CD8-positive, alpha-beta memory T cell (primary cell): ENCODE results near the gene RNF4. TPM values are rescaled to one million over a fixed set of nuclear protein-coding genes. Genes with fewer than 3 reads are reported as not detected.

Experiments used
- CTCF ChIA-PET: fragments of 350-600 bp; sonication (Branson Sonifier 250); formaldehyde crosslinking; loops from one replicate; lab custom pipeline; 2021; ENCODE audit warnings: antibody characterized with exemption; lab: Charles Lee
- POLR2A ChIA-PET: fragments of 350-600 bp; sonication (Branson Sonifier 250); formaldehyde crosslinking; loops from one replicate; lab custom pipeline; 2021; ENCODE audit warnings: antibody characterized with exemption; lab: Charles Lee
- DNase-seq, 5 donors: peaks; one replicate each; pipeline versions ENCODE4 v3.0.0 to v3.0.0-alpha.2; 2020 to 2022; ENCODE audit warnings: mixed read lengths in 1 of 5
- H3K27ac ChIP-seq: one replicate; pipeline ENCODE4 v1.7.0; 2013; ENCODE audit warnings: low read depth, mild to moderate bottlenecking, low read length, moderate library complexity
- H3K27me3 ChIP-seq: 2 replicates; pipeline ENCODE4 v1.7.0; 2013; ENCODE audit warnings: low read length, mild to moderate bottlenecking; ENCODE audit not compliant: insufficient read depth, poor library complexity, severe bottlenecking
- H3K36me3 ChIP-seq: 2 replicates; pipeline ENCODE4 v1.7.0; 2013; ENCODE audit warnings: mild to moderate bottlenecking, low read length, moderate library complexity; ENCODE audit not compliant: insufficient read depth
- H3K4me1 ChIP-seq: 2 replicates; pipeline ENCODE4 v1.7.0; 2013; ENCODE audit warnings: mild to moderate bottlenecking, low read length, moderate library complexity; ENCODE audit not compliant: insufficient read depth
- H3K4me3 ChIP-seq: 2 replicates; pipeline ENCODE4 v1.7.0; 2013; ENCODE audit warnings: mild to moderate bottlenecking, low read length
- H3K9me3 ChIP-seq: 2 replicates; pipeline ENCODE4 v1.7.0; 2013; ENCODE audit warnings: mild to moderate bottlenecking, low read length
- H3K27ac Mint-ChIP-seq, 8 donors: one replicate each; pipeline ENCODE4 v1.8.0; 2020 to 2021; ENCODE audit warnings: mixed read lengths in 8 of 8, mild to moderate bottlenecking in 6 of 8, inconsistent platforms in 3 of 8, moderate library complexity in 3 of 8
- H3K27me3 Mint-ChIP-seq, 2 donors: one replicate each; pipeline ENCODE4 v1.8.0; 2020 to 2021; ENCODE audit warnings: mixed read lengths in 2 of 2, mild to moderate bottlenecking in 1 of 2, moderate library complexity in 1 of 2
- H3K36me3 Mint-ChIP-seq, 3 donors: one replicate each; pipeline ENCODE4 v1.8.0; 2020 to 2021; ENCODE audit warnings: mixed read lengths in 3 of 3, inconsistent platforms in 1 of 3, mild to moderate bottlenecking in 1 of 3
- H3K4me1 Mint-ChIP-seq, 3 donors: one replicate each; pipeline ENCODE4 v1.8.0; 2020 to 2021; ENCODE audit warnings: mixed read lengths in 3 of 3, inconsistent platforms in 1 of 3, mild to moderate bottlenecking in 1 of 3
- H3K4me3 Mint-ChIP-seq, 7 donors: one replicate each; pipeline ENCODE4 v1.8.0; 2020 to 2021; ENCODE audit warnings: mixed read lengths in 7 of 7, mild to moderate bottlenecking in 6 of 7, moderate library complexity in 4 of 7, inconsistent platforms in 2 of 7
- H3K9me3 Mint-ChIP-seq, 5 donors: one replicate each; pipeline ENCODE4 v1.8.0; 2020 to 2022; ENCODE audit warnings: mixed read lengths in 5 of 5, mild to moderate bottlenecking in 3 of 5, moderate library complexity in 2 of 5, inconsistent platforms in 1 of 5
- polyA plus RNA-seq: library from polyadenylated mRNA; unstranded; fragments of 300-500 nt; fragmentation: Illumina TruSeq; gene quantifications from one replicate; pipeline ENCODE4 v1.2.3, GENCODE V29; 2021
- total RNA-seq, 2 experiments: library from RNA; stranded (reverse); gene quantifications; one replicate each; pipeline ENCODE4 v1.2.3, GENCODE V29; 2021

Gene RNF4
- total and polyA plus RNA-seq, 3 experiments from 2014 or later = 94.8 to 98.1 (median 95.4) TPM

GRCh38 chr4:2446656-2447564, 22.0 kb upstream of the RNF4 start:
- Histone ChIP-seq H3K4me3 (no peak overlapping the region), H3K27me3 (no peaks in the 10 kb centered on the region), H3K27ac (no peak overlapping the region), H3K36me3 (no peaks in the 10 kb centered on the region), H3K4me1 (no peaks in the 10 kb centered on the region), H3K9me3 (no peaks in the 10 kb centered on the region)
- Mint-ChIP-seq H3K36me3 (no peaks in the 10 kb centered on the region), H3K4me1 (no peaks in the 10 kb centered on the region), H3K27me3 (no peaks in the 10 kb centered on the region), H3K9me3 (no peaks in the 10 kb centered on the region), H3K4me3 (no peak overlapping the region), H3K27ac (no peak overlapping the region)
- no peak for DNase-seq
- ChIA-PET POLR2A (no interaction called here), CTCF (no interaction called here)

GRCh38 chr4:2448589-2448988, 20.3 kb upstream of the RNF4 start:
- no peaks in the 10 kb centered on the region for H3K36me3 Mint-ChIP-seq
- Histone ChIP-seq H3K4me1 (no peaks in the 10 kb centered on the region), H3K27me3 (no peaks in the 10 kb centered on the region), H3K9me3 (no peaks in the 10 kb centered on the region), H3K4me3 (no peak overlapping the region), H3K27ac (no peak overlapping the region), H3K36me3 (no peaks in the 10 kb centered on the region)
- H3K9me3 Mint-ChIP-seq = no peaks in the 10 kb centered on the region
- no peak for DNase-seq
- ChIA-PET CTCF (interaction anchor here (1.5 kb wide), 1 partner anchor 10 kb away, joined by 4 read pairs; no protein-coding TSS in a partner anchor), POLR2A (no interaction called here)
- H3K4me3 Mint-ChIP-seq = no peak overlapping the region
- no peaks in the 10 kb centered on the region for H3K4me1 Mint-ChIP-seq
- H3K27me3 Mint-ChIP-seq = no peaks in the 10 kb centered on the region
- H3K27ac Mint-ChIP-seq = no peak overlapping the region

- Mint-ChIP-seq H3K9me3 (no peaks in the 10 kb centered on the region), H3K27ac (no peak overlapping the region), H3K36me3 (no peaks in the 10 kb centered on the region), H3K4me3 (no peak overlapping the region), H3K27me3 (no peaks in the 10 kb centered on the region), H3K4me1 (no peaks in the 10 kb centered on the region)
- no peaks in the 10 kb centered on the region for H3K27me3 ChIP-seq
- H3K36me3 ChIP-seq = no peaks in the 10 kb centered on the region
- no peaks in the 10 kb centered on the region for H3K9me3 ChIP-seq
- POLR2A ChIA-PET = no interaction called here
- CTCF ChIA-PET = interaction anchor here (1.5 kb wide), 1 partner anchor 10 kb away, joined by 4 read pairs; no protein-coding TSS in a partner anchor
- no peak overlapping the region for H3K4me3 ChIP-seq
- no peak for DNase-seq
- H3K27ac ChIP-seq = no peak overlapping the region
- no peaks in the 10 kb centered on the region for H3K4me1 ChIP-seq
Observed at GRCh38 chr4:2449051-2449450, 19.9 kb upstream of the RNF4 start.

- H3K36me3 ChIP-seq = no peaks in the 10 kb centered on the region
- H3K36me3 Mint-ChIP-seq = no peaks in the 10 kb centered on the region
- no peaks in the 10 kb centered on the region for H3K27me3 Mint-ChIP-seq
- H3K27me3 ChIP-seq = no peaks in the 10 kb centered on the region
- DNase-seq = no peak
- no peak overlapping the region for H3K4me3 Mint-ChIP-seq
- POLR2A ChIA-PET = interaction anchor here (0.6 kb wide), 1 partner anchor 124 kb away, joined by 8 read pairs; no protein-coding TSS in a partner anchor
- no peaks in the 10 kb centered on the region for H3K4me1 ChIP-seq
- H3K27ac Mint-ChIP-seq = no peak overlapping the region
- no peak overlapping the region for H3K27ac ChIP-seq
- no peaks in the 10 kb centered on the region for H3K4me1 Mint-ChIP-seq
- H3K9me3 Mint-ChIP-seq = no peaks in the 10 kb centered on the region
- CTCF ChIA-PET = interaction anchor here (1.5 to 2.3 kb wide), 2 partner anchors 9 to 12 kb away, joined by 4 to 8 read pairs; no protein-coding TSS in a partner anchor
- H3K9me3 ChIP-seq = no peaks in the 10 kb centered on the region
- H3K4me3 ChIP-seq = no peak overlapping the region
Observed at GRCh38 chr4:2449511-2450392, 19.2 kb upstream of the RNF4 start.

GRCh38 chr4:2450394-2451035, 18.4 kb upstream of the RNF4 start:
- H3K4me3 Mint-ChIP-seq = no peak overlapping the region
- H3K27ac Mint-ChIP-seq = no peak overlapping the region
- H3K4me1 ChIP-seq = no peaks in the 10 kb centered on the region
- POLR2A ChIA-PET = no interaction called here
- H3K27me3 Mint-ChIP-seq = no peaks in the 10 kb centered on the region
- no peak overlapping the region for H3K27ac ChIP-seq
- no peaks in the 10 kb centered on the region for H3K36me3 ChIP-seq
- no peaks in the 10 kb centered on the region for H3K36me3 Mint-ChIP-seq
- no peaks in the 10 kb centered on the region for H3K9me3 Mint-ChIP-seq
- no peak for DNase-seq
- no peaks in the 10 kb centered on the region for H3K27me3 ChIP-seq
- H3K4me3 ChIP-seq = no peak overlapping the region
- H3K4me1 Mint-ChIP-seq = no peaks in the 10 kb centered on the region
- CTCF ChIA-PET = interaction anchor here (1.5 to 2.3 kb wide), 2 partner anchors 9 to 12 kb away, joined by 4 to 8 read pairs; no protein-coding TSS in a partner anchor
- H3K9me3 ChIP-seq = no peaks in the 10 kb centered on the region

GRCh38 chr4:2451036-2451520, 17.8 kb upstream of the RNF4 start:
- ChIA-PET POLR2A (no interaction called here), CTCF (interaction anchor here (2.3 kb wide), 1 partner anchor 11 kb away, joined by 8 read pairs; no protein-coding TSS in a partner anchor)
- Histone ChIP-seq H3K36me3 (no peaks in the 10 kb centered on the region), H3K27ac (no peak overlapping the region), H3K9me3 (no peaks in the 10 kb centered on the region), H3K27me3 (no peaks in the 10 kb centered on the region), H3K4me1 (no peaks in the 10 kb centered on the region), H3K4me3 (no peak overlapping the region)
- peak overlapping the region in 1 of 8 donors; percentile 15 for H3K27ac Mint-ChIP-seq
- H3K4me3 Mint-ChIP-seq = no peak overlapping the region
- no peaks in the 10 kb centered on the region for H3K36me3 Mint-ChIP-seq
- no peaks in the 10 kb centered on the region for H3K27me3 Mint-ChIP-seq
- no peaks in the 10 kb centered on the region for H3K4me1 Mint-ChIP-seq
- DNase-seq = no peak
- no peaks in the 10 kb centered on the region for H3K9me3 Mint-ChIP-seq

- no peaks in the 10 kb centered on the region for H3K36me3 Mint-ChIP-seq
- POLR2A ChIA-PET = no interaction called here
- Histone ChIP-seq H3K27ac (no peak overlapping the region), H3K4me1 (no peaks in the 10 kb centered on the region), H3K4me3 (no peak overlapping the region), H3K27me3 (no peaks in the 10 kb centered on the region), H3K9me3 (no peaks in the 10 kb centered on the region), H3K36me3 (no peaks in the 10 kb centered on the region)
- peak overlapping the region in 1 of 8 donors; percentile 40 for H3K27ac Mint-ChIP-seq
- H3K4me1 Mint-ChIP-seq = no peaks in the 10 kb centered on the region
- CTCF ChIA-PET = interaction anchor here (2.3 kb wide), 1 partner anchor 10 kb away, joined by 8 read pairs; no protein-coding TSS in a partner anchor
- no peaks in the 10 kb centered on the region for H3K9me3 Mint-ChIP-seq
- H3K4me3 Mint-ChIP-seq = peak overlapping the region in 1 of 7 donors; percentile 23
- H3K27me3 Mint-ChIP-seq = no peaks in the 10 kb centered on the region
- DNase-seq = no peak
Observed at GRCh38 chr4:2451821-2452785, 16.8 kb upstream of the RNF4 start.
